HG03159 (cell line): ENCODE data around the gene KRTAP10-9.
"Not testable (repeated sequence)": the region's sequence is repeated elsewhere in the genome, so short reads cannot be mapped to it uniquely, and the experiment has no call there.

Experiments
- ATAC-seq: cut with Tn5 transposase; IDR thresholded peaks from one replicate; pipeline ENCODE4 v1.9.1; 2021; ENCODE audit warnings: mild to moderate bottlenecking, moderate library complexity; ENCODE audit not compliant: unreplicated experiment

The KRTAP10-9 gene

DNA sequence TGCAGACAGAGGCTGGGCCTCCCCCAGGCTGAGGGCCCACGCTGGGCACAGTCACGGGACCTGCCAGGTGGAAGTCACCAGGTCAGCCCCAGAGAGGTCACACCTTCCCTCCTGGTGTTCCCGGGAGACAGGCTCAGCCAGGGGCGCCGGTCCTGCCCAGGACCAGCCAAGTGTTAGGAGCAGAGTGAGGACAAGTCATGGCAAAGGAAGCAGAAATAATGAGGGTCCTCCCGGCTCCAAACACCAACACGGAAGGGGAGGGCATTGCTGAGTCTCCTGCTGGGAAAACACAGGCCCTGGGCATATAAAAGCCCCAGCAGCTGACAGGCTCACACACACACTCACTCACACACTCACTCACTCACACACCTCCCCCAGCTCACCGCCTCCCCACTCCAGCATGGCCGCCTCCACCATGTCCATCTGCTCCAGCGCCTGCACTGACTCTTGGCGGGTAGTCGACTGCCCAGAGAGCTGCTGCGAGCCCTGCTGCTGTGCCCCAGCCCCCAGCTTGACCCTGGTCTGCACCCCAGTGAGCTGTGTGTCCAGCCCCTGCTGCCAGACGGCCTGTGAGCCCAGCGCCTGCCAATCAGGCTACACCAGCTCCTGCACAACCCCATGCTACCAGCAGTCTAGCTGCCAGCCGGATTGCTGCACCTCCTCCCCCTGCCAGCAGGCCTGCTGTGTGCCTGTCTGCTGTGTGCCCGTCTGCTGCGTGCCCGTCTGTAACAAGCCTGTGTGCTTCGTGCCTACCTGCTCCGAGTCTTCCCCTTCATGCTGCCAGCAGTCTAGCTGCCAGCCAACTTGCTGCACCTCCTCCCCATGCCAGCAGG, 10.3 kb downstream of the KRTAP10-9 start, which contains the start of gene KRTAP10-10:
KRTAP10-10 (plus strand) TSS at position 339 of the 833 bp plus-strand sequence; CDS start at position 401, 62 bp downstream.
- no peak for ATAC-seq

DNA sequence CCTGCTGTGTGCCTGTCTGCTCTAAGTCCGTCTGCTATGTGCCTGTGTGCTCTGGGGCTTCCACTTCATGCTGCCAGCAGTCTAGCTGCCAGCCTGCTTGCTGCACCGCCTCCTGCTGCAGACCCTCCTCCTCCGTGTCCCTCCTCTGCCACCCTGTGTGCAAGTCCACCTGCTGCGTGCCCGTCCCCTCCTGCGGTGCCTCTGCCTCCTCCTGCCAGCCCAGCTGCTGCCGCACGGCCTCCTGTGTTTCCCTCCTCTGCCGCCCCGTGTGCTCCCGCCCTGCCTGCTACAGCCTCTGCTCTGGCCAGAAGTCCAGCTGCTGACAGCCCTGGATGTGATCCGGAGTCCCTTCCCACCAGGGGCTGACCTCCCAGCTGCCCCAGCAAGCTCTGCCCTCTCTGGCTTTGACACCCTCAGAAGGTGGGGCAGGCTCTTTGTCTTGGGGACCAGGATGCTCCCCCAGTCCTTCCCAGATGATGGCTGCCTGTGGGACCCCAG, 11.0 kb downstream of the KRTAP10-9 start:
- not testable (repeated sequence) for ATAC-seq

DNA sequence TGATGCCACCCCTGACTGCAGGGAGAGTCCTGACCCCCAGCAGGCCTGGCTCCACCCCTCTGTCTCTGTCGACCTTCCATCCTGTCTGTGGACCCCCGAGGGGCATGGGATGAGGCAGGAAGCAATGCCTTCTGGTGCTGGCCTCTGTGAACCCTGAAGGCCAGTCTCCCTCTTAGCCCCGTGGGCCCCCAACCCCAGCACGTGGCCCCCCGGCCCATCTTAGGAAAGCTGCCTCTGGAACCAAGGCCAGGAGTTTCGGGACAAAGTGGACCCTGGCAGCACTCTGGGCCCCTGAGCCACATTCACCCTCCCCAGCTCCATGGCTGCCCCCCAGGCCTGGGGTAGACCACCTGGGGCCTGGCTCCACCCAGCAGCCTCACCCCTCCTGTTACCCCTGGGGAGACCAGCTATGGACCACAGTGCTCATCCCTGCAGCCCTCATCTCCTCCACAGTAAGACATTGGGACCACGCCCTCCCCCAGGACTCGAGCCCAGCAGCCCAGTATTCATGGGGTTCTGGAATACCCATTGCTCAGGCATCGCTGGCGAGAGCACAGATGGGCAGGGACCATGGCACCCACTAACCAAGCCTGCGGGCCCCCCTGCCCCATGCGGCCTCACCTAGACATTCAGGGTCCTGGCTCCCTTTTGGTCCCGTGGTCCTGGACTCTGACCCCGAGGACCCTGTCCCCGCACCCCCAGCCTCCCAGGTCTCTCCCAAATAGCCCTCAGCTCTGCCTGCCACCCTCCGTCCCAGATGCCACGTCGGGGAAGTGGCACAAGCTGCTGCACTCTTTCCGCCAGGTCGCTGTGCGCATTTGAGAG, 11.8 kb downstream of the KRTAP10-9 start:
- not testable (repeated sequence) for ATAC-seq

DNA sequence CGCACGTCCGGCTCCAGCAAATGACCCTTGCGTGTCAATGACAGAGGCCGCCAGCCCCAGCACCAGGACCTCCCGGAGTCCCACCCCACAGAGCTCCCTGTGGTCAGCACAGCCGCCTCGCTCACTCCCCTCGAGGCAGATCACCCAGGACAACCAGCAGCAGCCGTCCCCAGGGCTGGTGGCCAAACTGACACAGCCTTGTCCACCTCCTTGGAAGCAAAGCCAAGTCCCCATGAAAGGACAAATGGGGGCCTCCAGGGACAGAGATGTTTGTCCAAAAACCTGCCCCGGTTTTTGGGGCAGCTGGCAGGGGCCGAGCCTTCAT, 12.4 kb downstream of the KRTAP10-9 start:
- no peak for ATAC-seq

DNA sequence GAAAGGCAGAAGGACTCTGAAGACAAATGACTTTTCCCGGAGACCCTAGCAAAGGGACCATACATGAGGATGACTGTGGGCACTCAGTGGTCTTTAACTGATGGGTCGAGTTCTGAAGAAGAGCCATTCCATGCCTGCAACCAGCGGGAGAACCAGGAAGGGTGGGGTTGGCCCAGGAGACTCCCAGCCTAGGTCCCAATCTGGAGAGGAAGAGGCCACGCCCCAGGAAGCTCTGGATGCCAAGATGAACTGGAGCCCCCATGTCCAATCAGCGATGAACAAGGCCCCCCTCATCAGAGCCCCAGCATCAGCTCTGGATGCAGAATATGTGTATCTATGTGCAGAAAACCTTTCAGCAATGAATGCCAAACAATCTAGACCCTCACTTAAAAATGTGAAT, 13.9 kb downstream of the KRTAP10-9 start:
- no peak for ATAC-seq

DNA sequence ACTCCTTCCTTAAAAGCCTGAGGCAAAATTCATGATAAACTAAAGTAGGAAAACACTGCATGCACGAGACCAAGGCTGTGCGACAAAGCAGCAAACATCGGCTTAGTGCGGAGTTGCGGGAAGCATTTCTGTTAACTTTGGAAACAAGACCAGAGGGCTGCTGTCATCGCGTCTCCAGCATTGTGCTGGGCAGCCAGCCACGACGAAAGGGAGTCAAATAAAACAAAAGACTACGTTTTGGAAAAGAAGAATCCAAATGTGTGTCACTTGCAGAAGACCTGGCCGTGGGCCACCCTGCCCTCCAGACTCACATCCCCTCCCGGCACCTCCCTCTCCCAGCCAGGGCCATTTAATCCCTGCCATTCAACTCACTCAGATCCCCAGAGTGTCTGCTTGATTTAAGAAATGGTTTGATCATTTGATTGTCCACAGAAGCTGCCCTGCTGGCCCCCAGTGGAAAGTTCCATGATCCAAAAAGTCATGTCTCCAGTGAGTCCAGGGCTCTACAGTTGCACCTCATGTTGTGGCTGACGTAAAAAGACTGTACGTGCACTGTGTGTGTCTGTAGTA, 16.9 kb downstream of the KRTAP10-9 start:
- ATAC-seq: no peak

DNA sequence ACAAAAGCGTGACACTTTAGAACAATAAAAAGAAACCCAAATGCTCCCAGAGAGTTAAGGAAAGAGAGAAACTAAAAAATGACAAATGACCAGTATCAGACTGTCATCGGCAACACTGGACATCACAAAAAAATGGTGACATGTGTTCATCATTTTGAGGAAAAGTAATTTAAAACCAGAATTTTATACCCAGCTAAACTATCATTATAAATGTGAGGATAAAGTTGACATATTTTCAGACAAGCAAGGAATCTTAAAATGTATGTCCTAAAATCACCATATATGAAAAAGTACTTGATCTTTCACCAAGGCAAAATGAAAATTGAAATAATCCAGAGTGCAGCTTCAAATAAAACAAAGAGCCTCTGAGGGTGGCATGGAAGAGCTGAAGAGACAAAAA, 18.0 kb downstream of the KRTAP10-9 start:
- no peak for ATAC-seq

DNA sequence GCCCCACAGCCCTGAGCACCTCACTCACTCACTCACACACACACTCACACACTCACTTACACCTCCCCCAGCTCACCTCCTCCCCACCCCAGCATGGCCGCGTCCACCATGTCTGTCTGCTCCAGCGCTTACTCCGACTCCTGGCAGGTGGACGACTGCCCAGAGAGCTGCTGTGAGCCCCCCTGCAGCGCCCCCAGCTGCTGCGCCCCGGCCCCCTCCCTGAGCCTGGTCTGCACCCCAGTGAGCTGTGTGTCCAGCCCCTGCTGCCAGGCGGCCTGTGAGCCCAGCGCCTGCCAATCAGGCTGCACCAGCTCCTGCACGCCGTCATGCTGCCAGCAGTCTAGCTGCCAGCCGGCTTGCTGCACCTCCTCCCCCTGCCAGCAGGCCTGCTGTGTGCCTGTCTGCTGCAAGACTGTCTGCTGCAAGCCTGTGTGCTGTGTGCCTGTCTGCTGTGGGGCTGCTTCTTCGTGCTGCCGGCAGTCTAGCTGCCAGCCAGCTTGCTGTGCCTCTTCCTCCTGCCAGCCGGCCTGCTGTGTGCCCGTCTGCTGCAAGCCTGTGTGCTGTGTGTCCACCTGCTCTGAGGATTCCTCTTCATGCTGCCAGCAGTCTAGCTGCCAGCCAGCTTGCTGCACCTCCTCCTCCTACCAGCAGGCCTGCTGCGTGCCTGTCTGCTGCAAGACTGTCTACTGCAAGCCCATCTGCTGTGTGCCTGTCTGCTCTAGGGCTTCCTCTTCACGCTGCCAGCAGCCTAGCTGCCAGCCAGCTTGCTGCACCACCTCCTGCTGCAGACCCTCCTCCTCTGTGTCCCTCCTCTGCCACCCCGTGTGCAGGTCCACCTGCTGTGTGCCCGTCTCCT, 19.7 kb downstream of the KRTAP10-9 start, which contains the start of gene KRTAP10-11:
KRTAP10-11 (plus strand) TSS at position 49 of the 856 bp plus-strand sequence; CDS start at position 94, 45 bp downstream.
- ATAC-seq: not testable (repeated sequence)

DNA sequence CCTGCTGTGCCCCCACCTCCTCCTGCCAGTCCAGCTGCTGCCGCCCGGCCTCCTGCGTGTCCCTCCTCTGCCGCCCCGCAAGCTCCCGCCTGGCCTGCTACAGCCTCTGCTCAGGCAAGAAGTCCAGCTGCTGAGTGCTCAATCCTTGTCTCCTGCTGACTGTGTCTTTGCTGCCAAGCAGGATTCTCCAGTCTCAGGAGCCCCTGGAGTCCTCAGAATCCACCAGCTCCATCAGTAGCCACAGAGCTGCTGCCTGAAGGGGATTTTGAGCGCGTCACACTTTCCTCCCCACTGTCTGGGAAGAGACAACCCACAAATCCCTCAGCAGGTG, 20.3 kb downstream of the KRTAP10-9 start:
- no peak for ATAC-seq

DNA sequence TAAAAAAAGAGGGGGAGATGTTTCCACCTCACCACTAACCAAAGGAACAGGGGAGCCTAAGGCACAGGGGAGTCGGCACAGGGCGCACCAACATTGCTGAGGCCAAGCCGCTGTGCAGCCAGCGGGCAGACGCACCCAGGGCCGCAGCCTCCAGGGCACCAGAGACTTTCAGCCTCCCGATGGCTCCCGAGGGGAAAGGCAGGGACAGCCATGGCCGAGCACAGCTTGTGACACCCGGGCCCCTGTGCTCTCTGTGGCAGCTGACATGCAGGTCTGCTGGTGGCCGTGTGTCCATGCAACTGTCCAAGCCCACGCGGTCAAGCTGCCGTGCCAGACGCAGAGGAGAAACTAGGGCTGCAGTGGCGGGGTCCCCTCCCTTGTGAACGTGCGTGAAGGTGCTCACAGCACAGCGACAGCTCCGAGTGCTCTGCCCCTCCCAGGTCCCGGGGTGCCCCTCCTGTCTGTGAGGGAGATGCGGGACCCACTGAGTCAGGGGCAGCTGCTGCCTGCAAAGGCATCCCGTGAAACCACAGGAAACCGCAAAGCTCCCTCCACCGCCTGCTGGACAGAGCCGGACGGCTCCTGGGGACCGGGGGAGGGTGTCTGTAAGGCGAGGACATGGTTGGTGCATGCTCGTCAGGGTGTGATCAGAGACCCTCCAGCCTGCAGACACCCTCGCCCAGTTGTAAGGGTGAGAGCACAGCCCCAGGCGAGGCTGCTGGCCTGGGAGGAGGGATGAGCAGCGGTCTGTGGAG, 21.8 kb downstream of the KRTAP10-9 start:
- ATAC-seq: no peak

DNA sequence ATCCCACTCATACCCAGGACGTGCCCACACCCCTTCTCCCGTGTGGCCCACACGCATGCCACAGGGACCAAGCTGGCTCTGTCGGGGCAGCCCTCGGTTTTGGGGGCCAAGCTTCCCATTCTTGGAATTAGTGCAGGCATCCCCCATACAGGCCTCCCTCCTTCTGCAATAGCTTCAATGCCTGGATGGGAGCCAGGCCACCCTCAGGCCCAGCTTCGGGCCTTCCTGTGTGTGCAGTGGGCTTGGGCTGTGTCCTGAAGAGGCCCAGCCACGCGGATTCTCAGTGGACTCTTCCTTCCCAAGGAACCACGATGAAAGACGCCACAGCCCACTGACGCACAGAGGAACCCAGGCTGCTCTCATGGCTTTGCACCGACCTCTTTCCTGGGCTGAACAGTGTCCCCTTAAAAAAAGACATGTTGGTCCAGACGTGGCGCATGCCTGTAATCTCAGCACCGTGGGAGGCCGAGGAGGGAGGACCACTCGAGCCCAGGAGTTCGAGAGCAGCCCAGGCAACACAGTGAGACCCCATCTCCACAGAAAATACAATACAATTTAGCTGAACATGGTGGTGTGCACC, 22.7 kb downstream of the KRTAP10-9 start:
- ATAC-seq: no peak

DNA sequence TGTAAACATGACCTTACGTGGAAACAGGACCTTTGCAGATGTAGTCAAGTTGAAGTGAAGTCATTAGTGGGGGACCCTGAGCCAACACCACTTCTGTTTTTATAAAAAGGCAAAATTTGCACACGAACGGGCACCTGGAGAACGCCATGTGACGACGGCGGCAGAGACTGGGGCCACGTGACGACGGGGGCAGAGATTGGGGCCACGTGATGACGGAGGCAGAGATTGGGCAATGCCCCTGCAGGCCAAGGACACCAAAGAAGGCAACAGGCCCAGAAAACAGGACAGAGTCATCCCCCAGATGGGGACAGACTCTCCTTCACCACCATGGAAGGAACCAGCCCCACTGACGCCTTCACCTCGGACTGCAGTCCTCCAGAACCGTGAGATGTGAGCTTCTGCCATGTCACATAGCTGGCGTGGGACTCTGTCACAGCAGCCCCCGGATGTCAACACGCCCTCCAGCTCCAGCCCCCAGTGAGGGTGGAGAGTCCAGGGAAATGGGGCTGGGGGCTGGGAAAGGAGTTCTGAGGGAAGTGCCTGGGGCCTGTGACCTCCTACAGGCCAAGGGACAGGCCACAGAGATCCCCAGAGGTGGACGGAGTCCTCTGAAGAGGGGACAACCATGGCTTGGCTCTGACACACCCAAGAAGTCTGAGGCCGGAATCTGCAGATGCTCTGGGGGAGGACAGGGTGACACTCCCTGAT, 23.5 kb downstream of the KRTAP10-9 start:
- no peak for ATAC-seq

DNA sequence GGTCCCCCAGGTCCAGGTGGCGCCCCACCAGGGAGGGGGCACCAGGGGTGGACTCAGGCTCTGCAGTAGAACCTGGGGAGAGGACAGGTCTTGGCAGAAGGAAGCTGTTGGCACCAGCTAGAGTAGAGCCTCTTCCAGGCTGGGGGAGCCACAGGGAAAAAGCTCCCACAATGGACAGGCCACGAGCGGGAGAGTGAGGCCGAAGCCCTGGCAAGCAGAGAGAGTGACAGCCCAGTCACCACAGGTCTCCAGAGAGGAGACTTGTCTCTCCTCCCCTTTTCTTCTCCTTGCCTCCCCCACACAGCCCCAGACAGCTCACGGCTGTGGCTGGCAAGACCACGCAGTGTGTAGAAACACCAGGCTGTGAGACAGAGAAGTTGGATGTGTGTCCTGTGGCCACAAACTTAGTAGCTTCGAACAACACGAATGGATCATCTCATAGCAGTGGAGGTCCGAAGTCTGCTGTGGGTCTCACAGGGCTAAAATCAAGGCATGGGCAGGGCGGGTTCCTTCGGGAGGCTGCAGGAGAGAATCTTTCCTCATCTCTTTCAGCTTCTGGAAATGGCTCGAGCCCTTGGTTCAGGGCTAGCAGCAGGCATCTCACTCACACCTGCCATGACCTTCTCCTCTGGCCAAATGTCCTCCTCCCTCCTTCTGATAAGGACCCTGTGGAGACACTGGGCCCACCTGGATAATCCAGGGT, 24.2 kb downstream of the KRTAP10-9 start:
- ATAC-seq: no peak

DNA sequence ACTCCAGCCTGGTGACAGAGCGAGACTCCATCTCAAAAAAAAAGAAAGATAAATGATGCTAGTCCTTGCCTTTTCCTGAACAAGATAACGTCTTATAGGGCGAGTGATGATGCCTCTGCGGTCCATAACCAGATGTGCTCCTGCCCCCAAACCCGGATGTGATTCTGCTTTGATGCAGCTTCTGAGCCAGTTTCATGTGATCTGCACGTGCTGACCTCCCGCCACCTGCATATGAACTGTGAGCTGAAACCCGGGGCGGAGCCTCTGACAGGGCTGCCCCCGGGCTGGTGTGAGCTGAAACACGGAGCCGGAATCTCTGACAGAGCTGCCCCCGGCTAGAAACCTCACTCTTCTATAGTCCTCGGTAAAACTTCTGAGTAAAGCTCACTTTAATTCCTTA, 26.2 kb downstream of the KRTAP10-9 start:
- ATAC-seq: no peak

DNA sequence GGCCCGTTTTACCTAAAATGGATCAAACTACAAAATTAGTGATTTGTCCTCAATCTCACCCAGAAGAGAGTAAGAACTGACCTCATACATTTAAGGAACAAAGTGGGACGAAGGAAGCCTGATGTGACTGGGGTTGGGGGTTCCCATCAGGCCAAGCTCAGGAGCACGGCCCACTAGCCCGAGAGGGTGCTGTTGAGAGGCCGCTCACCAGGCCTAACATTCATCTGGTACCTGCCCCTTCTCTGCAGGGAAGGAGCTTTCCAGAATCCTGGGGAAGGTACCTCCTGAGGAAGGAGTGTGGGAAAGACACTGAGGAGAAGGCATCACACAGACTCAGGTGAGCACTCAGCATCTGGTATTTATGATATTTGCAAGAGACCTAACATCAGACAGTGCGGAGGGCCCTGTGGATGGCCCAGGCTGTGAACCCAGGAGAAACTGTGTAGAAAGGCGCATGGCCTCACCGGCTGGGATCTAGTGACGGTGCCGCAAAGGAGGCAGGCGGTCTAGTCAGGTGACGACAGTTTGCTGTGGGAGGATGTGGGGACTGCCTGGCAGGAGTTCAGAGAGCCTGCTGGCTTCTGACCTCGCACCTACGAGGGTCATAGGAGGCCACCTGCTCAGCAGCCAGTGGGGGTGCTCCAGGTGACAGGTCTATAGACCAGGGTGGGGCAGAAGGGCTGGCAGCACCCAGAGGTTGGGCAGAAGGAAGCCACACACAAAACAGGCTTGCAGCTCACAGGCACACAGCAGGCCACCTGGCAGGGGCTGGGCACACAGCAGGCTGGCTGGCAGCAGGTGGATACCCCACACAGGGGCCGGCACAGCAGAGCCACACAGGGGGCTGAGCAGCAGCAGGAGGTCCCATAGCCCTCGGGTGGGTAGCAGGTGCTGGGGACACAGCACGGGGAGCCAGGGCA, 27.0 kb downstream of the KRTAP10-9 start:
- no peak for ATAC-seq

DNA sequence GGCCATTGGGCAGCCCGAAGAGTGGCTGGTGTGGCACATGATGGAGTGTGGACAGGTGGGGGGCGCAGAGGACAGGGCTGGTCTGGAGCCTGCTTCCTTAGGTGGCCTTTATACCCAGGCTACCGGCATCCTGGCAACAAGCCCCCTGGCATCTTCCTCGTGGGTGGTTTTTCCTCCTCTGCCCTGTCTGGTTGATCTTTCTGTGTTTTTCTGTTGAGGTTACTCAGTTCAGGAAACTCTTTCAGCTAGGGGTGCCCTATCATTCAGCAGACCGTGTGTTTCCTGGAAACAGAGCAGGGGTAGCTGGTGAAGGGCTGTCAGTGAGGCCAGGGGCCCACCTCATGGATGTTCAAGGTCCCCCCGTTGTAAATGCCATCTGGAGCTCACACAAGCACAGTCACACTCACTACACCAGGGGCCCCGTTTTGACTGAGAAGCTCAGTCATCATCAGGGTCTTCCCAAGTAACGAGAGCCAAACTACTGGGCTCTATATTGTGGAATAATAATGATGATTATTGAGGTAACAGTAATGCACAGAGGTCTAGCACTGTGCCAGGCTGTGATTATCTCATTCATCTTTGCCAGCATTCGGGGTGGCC, 27.8 kb downstream of the KRTAP10-9 start, which contains the start of gene KRTAP12-4:
KRTAP12-4 (minus strand) TSS at position 84 of the 600 bp plus-strand sequence; CDS start at position 39, 45 bp downstream.
- no peak for ATAC-seq

DNA sequence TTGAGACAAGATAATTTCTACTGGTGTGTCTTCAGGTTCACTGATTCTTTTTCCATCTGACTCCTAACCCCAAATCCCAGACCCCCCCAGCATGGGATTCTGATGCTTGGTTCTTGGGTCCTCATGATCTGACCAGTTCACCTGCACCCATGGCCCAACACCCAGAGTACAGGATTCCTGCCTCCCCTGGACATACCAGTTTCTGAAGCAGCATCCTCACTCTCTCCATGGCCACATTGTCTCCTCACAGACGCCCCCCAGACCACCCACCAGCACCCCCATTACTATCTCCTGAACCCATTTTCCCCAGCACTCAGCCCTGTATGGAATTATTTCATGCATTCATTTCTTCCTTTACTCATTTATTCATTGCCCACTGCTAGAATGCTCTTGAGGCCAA, 30.0 kb downstream of the KRTAP10-9 start:
- no peak for ATAC-seq
